ENCODE measurements around the gene TPRX1. TPM values are rescaled to one million over a fixed set of nuclear protein-coding genes. Genes with fewer than 3 reads are reported as not detected.

The TPRX1 gene
- total and polyA plus RNA-seq, 4 donors, result not detected

DNA sequence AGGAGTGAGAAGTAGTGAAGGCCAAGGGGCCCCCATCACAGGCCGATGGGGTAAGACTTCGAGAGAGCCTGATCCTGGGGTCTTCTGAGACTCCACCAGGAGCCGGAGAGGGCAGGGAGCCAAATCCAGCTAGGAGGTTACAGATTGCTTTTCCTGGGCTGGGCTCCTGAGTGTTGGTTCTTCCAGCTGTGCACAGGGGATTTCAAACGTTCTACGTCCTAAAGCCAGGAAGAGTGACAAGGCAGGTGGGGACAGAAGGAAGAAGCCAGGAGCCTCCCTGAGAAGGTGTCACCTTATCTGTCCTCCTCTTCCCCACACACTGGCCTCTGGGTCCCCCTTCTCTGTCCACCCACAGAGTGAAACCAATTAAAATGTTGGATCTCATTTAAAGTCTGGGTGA lies 38.6 kb upstream of the TPRX1 start:
- H3K9ac ChIP-seq (ENCODE audit: insufficient read depth in 1 of 2, low read length in 2 of 2), result no peak overlapping the region
- peaks cover 0 to 4% (median 2%) of the 10 kb centered on the region in 3 donors for H3K27me3 ChIP-seq (ENCODE audit: control insufficient read depth in 3 of 3, insufficient read depth in 3 of 3, low read length in 2 of 3)
- no peak for ATAC-seq (ENCODE audit: insufficient read depth, low FRiP score)
- 42 to 70% methylated on average over 5 of the region's 5 CpGs for WGBS, 2 donors
- no peaks in the 10 kb centered on the region for H3K4me1 ChIP-seq (ENCODE audit: control insufficient read depth in 5 of 5, insufficient read depth in 5 of 5, low read length in 5 of 5)
- no peak overlapping the region for H3K4me3 ChIP-seq
- TF ChIP-seq, protein P1, sequence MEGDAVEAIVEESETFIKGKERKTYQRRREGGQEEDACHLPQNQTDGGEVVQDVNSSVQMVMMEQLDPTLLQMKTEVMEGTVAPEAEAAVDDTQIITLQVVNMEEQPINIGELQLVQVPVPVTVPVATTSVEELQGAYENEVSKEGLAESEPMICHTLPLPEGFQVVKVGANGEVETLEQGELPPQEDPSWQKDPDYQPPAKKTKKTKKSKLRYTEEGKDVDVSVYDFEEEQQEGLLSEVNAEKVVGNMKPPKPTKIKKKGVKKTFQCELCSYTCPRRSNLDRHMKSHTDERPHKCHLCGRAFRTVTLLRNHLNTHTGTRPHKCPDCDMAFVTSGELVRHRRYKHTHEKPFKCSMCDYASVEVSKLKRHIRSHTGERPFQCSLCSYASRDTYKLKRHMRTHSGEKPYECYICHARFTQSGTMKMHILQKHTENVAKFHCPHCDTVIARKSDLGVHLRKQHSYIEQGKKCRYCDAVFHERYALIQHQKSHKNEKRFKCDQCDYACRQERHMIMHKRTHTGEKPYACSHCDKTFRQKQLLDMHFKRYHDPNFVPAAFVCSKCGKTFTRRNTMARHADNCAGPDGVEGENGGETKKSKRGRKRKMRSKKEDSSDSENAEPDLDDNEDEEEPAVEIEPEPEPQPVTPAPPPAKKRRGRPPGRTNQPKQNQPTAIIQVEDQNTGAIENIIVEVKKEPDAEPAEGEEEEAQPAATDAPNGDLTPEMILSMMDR (IDR thresholded peaks at IDR 0.05; ENCODE audit: control extremely low read depth, extremely low read depth), result no peak
- DNase-seq, result no peak
- H3K27ac ChIP-seq (ENCODE audit: low read depth in 1 of 2, low read length in 1 of 2), result no peak overlapping the region
- H3K36me3 ChIP-seq (ENCODE audit: control insufficient read depth in 4 of 4, insufficient read depth in 4 of 4, low read length in 4 of 4), result no peaks in the 10 kb centered on the region
- peaks cover 0 to 3% (median 0%) of the 10 kb centered on the region in 4 donors for H3K9me3 ChIP-seq (ENCODE audit: control insufficient read depth in 4 of 4, insufficient read depth in 3 of 4, low read length in 3 of 4)

DNA sequence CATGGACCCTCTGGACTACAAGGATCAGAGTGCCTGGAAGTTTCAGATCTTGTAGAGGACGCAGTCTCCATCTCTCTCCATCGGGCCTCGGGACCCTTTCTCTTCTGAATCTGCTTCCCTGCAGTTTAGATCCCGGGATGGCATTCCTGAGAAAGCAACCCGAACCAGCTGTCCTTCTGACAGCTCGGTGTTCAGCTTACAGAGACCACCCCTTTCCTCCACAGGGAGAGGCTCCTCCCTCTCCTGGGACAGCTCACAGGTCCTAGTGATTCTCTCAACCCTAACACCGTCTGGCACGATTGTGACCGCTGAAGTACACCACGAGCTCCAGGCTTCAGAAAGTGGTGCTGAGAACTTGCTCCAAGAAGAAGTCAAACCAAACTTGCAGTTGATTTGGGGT lies 35.6 kb upstream of the TPRX1 start:
- WGBS, 2 donors, result 28 to 39% methylated on average over 10 of the region's 10 CpGs
- Histone ChIP-seq H3K9me3 (ENCODE audit: control insufficient read depth in 4 of 4, insufficient read depth in 3 of 4, low read length in 3 of 4) (peaks cover 0 to 3% (median 0%) of the 10 kb centered on the region in 4 donors), H3K4me1 (ENCODE audit: control insufficient read depth in 5 of 5, insufficient read depth in 5 of 5, low read length in 5 of 5) (peaks cover 0 to 2% (median 0%) of the 10 kb centered on the region in 5 donors), H3K27ac (ENCODE audit: low read depth in 1 of 2, low read length in 1 of 2) (no peak overlapping the region), H3K27me3 (ENCODE audit: control insufficient read depth in 3 of 3, insufficient read depth in 3 of 3, low read length in 2 of 3) (peaks cover 0 to 4% (median 0%) of the 10 kb centered on the region in 3 donors), H3K36me3 (ENCODE audit: control insufficient read depth in 4 of 4, insufficient read depth in 4 of 4, low read length in 4 of 4) (no peaks in the 10 kb centered on the region), H3K9ac (ENCODE audit: insufficient read depth in 1 of 2, low read length in 2 of 2) (no peak overlapping the region), H3K4me3 (no peak overlapping the region)
- peak; percentile 34 for ATAC-seq (ENCODE audit: insufficient read depth, low FRiP score)
- TF ChIP-seq, protein P1 (IDR thresholded peaks at IDR 0.05; ENCODE audit: control extremely low read depth, extremely low read depth), result no peak
- peak in 1 of 3 donors; percentile 15 for DNase-seq

DNA sequence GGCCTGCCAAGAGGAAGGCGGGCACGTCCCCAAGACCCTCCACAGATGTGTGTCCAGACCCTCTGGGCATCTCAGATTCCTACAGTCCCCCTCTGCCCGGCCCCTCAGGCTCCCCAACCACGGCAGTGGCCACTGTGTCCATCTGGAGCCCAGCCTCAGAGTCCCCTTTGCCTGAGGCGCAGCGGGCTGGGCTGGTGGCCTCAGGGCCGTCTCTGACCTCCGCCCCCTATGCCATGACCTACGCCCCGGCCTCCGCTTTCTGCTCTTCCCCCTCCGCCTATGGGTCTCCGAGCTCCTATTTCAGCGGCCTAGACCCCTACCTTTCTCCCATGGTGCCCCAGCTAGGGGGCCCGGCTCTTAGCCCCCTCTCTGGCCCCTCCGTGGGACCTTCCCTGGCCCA lies 35.1 kb upstream of the TPRX1 start:
- no peak overlapping the region for H3K27ac ChIP-seq (ENCODE audit: low read depth in 1 of 2, low read length in 1 of 2)
- peaks cover 0 to 2% (median 0%) of the 10 kb centered on the region in 5 donors for H3K4me1 ChIP-seq (ENCODE audit: control insufficient read depth in 5 of 5, insufficient read depth in 5 of 5, low read length in 5 of 5)
- peaks cover 0 to 3% (median 0%) of the 10 kb centered on the region in 4 donors for H3K9me3 ChIP-seq (ENCODE audit: control insufficient read depth in 4 of 4, insufficient read depth in 3 of 4, low read length in 3 of 4)
- 67 to 79% methylated on average over 16 of the region's 16 CpGs for WGBS, 2 donors
- TF ChIP-seq, protein P1 (IDR thresholded peaks at IDR 0.05; ENCODE audit: control extremely low read depth, extremely low read depth), result no peak
- peaks cover 0 to 4% (median 0%) of the 10 kb centered on the region in 3 donors for H3K27me3 ChIP-seq (ENCODE audit: control insufficient read depth in 3 of 3, insufficient read depth in 3 of 3, low read length in 2 of 3)
- H3K9ac ChIP-seq (ENCODE audit: insufficient read depth in 1 of 2, low read length in 2 of 2), result no peak overlapping the region
- ATAC-seq (ENCODE audit: insufficient read depth, low FRiP score) (no peak), DNase-seq (no peak)
- no peaks in the 10 kb centered on the region for H3K36me3 ChIP-seq (ENCODE audit: control insufficient read depth in 4 of 4, insufficient read depth in 4 of 4, low read length in 4 of 4)
- no peak overlapping the region for H3K4me3 ChIP-seq

DNA sequence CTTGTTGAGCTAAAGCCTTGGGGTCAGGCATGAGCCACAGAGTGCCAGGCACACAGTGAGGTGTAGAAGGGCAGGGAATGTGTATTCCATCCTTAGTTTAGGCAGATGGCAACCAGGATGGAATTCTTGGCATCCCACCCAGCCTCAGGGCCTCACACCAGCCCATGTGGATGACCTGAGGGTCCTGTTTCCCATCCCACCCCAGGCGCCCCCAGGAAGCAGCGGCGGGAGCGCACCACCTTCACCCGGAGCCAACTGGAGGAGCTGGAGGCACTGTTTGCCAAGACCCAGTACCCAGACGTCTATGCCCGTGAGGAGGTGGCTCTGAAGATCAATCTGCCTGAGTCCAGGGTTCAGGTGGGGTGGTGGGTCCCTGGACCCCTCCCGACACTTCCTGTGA lies 31.7 kb upstream of the TPRX1 start:
- no peak for ATAC-seq (ENCODE audit: insufficient read depth, low FRiP score)
- no peak overlapping the region for H3K9ac ChIP-seq (ENCODE audit: insufficient read depth in 1 of 2, low read length in 2 of 2)
- H3K4me1 ChIP-seq (ENCODE audit: control insufficient read depth in 5 of 5, insufficient read depth in 5 of 5, low read length in 5 of 5), result peaks cover 0 to 2% (median 0%) of the 10 kb centered on the region in 5 donors
- peaks cover 0 to 3% (median 0%) of the 10 kb centered on the region in 4 donors for H3K9me3 ChIP-seq (ENCODE audit: control insufficient read depth in 4 of 4, insufficient read depth in 3 of 4, low read length in 3 of 4)
- no peak for DNase-seq
- no peak overlapping the region for H3K27ac ChIP-seq (ENCODE audit: low read depth in 1 of 2, low read length in 1 of 2)
- 77% methylated on average over 8 of the region's 8 CpGs for WGBS, 2 donors
- H3K27me3 ChIP-seq (ENCODE audit: control insufficient read depth in 3 of 3, insufficient read depth in 3 of 3, low read length in 2 of 3), result peaks cover 0 to 4% (median 0%) of the 10 kb centered on the region in 3 donors
- H3K4me3 ChIP-seq, result no peak overlapping the region
- no peaks in the 10 kb centered on the region for H3K36me3 ChIP-seq (ENCODE audit: control insufficient read depth in 4 of 4, insufficient read depth in 4 of 4, low read length in 4 of 4)
- TF ChIP-seq, protein P1 (IDR thresholded peaks at IDR 0.05; ENCODE audit: control extremely low read depth, extremely low read depth), result no peak

All from lung (tissue), 12 donors.